CD14-positive monocyte (primary cell): ENCODE data around the gene GUCA1A. TPM values are rescaled to one million over a fixed set of nuclear protein-coding genes. Genes with fewer than 3 reads are reported as not detected.
"Not testable (repeated sequence)": the region's sequence is repeated elsewhere in the genome, so short reads cannot be mapped to it uniquely, and the experiment has no call there.

Source experiments
- DNase-seq, 3 donors: peaks; one replicate each; pipeline ENCODE4 v3.0.0-alpha.2; 2011 to 2022
- H2AFZ ChIP-seq: 2 replicates; pipeline ENCODE4 v1.6.0; 2012; ENCODE audit warnings: mild to moderate bottlenecking, low read depth, low read length, inconsistent platforms; ENCODE audit not compliant: insufficient read depth, poor library complexity, severe bottlenecking
- H3K27ac ChIP-seq, 2 donors: 1 replicate in 1 of 2; 2 replicates in 1 of 2; pipeline ENCODE4 v1.5.1; 2012 to 2013; ENCODE audit warnings: low read length in 2 of 2, control low read depth in 1 of 2, inconsistent platforms in 1 of 2, low read depth in 1 of 2, mild to moderate bottlenecking in 1 of 2
- H3K27me3 ChIP-seq, 2 donors: one replicate each; pipeline versions ENCODE4 v1.6.0 to v1.6.1; 2011 to 2013; ENCODE audit warnings: low read length in 2 of 2; ENCODE audit not compliant: control insufficient read depth in 2 of 2, insufficient read depth in 2 of 2
- H3K36me3 ChIP-seq, 2 donors: replicated peaks in 1 of 2; 1 replicate in 1 of 2; 2 replicates in 1 of 2; pipeline versions ENCODE4 v1.5.1 to v1.6.1; 2012 to 2013; ENCODE audit warnings: low read length in 2 of 2, control low read depth in 1 of 2, inconsistent platforms in 1 of 2, mild to moderate bottlenecking in 1 of 2; ENCODE audit not compliant: insufficient read depth in 2 of 2, control insufficient read depth in 1 of 2
- H3K4me1 ChIP-seq, 2 donors: 1 replicate in 1 of 2; 2 replicates in 1 of 2; pipeline versions ENCODE4 v1.5.1 to v1.6.1; 2012 to 2013; ENCODE audit warnings: low read length in 2 of 2, control low read depth in 1 of 2, inconsistent platforms in 1 of 2, mild to moderate bottlenecking in 1 of 2, moderate library complexity in 1 of 2; ENCODE audit not compliant: insufficient read depth in 2 of 2, control insufficient read depth in 1 of 2
- H3K4me2 ChIP-seq: replicated peaks from 2 replicates; pipeline ENCODE3; 2012; ENCODE audit warnings: low read length, moderate library complexity, mild to moderate bottlenecking; ENCODE audit not compliant: poor library complexity, severe bottlenecking; ENCODE audit errors: extremely low read depth
- H3K4me3 ChIP-seq, 3 experiments: fragments of 200-600 bp in 1 of 3; sonication (generic) in 1 of 3; replicated peaks in 1 of 3; 1 replicate in 2 of 3; 2 replicates in 1 of 3; pipeline ENCODE4 v1.5.1; 2011 to 2013; ENCODE audit warnings: low read length in 3 of 3, mild to moderate bottlenecking in 3 of 3, control low read depth in 2 of 3, low read depth in 2 of 3, inconsistent platforms in 1 of 3, moderate library complexity in 1 of 3
- H3K79me2 ChIP-seq: 2 replicates; pipeline ENCODE4 v1.6.0; 2012; ENCODE audit warnings: mild to moderate bottlenecking, control low read depth, inconsistent platforms, low read length, moderate library complexity; ENCODE audit not compliant: insufficient read depth
- H3K9ac ChIP-seq: 2 replicates; pipeline ENCODE4 v1.6.0; 2017; ENCODE audit warnings: low read length, mild to moderate bottlenecking; ENCODE audit not compliant: insufficient read depth, poor library complexity, severe bottlenecking
- H3K9me3 ChIP-seq, 2 donors: replicated peaks in 1 of 2; 1 replicate in 1 of 2; 2 replicates in 1 of 2; pipeline versions ENCODE4 v1.5.1 to v1.6.1; 2012 to 2013; ENCODE audit warnings: low read length in 2 of 2, control low read depth in 1 of 2; ENCODE audit not compliant: control insufficient read depth in 1 of 2, insufficient read depth in 1 of 2
- H4K20me1 ChIP-seq: 2 replicates; pipeline ENCODE4 v1.6.0; 2012; ENCODE audit warnings: mild to moderate bottlenecking, low read length, control low read depth, moderate library complexity; ENCODE audit not compliant: insufficient read depth
- H3K27ac Mint-ChIP-seq, 7 donors: one replicate each; pipeline ENCODE4 v1.8.0; 2020; ENCODE audit warnings: mild to moderate bottlenecking in 7 of 7, mixed read lengths in 7 of 7, moderate library complexity in 6 of 7, inconsistent platforms in 2 of 7
- H3K27me3 Mint-ChIP-seq, 3 donors: one replicate each; pipeline ENCODE4 v1.8.0; 2021 to 2022; ENCODE audit warnings: low read depth in 3 of 3, mild to moderate bottlenecking in 3 of 3, mixed read lengths in 3 of 3, moderate library complexity in 3 of 3, inconsistent platforms in 1 of 3
- H3K36me3 Mint-ChIP-seq, 2 donors: one replicate each; pipeline ENCODE4 v1.8.0; 2020; ENCODE audit warnings: mixed read lengths in 2 of 2, inconsistent platforms in 1 of 2, mild to moderate bottlenecking in 1 of 2
- H3K4me1 Mint-ChIP-seq: one replicate; pipeline ENCODE4 v1.8.0; 2020; ENCODE audit warnings: mild to moderate bottlenecking, mixed read lengths
- H3K4me3 Mint-ChIP-seq, 2 donors: one replicate each; pipeline ENCODE4 v1.8.0; 2020; ENCODE audit warnings: mild to moderate bottlenecking in 2 of 2, mixed read lengths in 2 of 2, moderate library complexity in 1 of 2
- H3K9me3 Mint-ChIP-seq, 7 donors: one replicate each; pipeline ENCODE4 v1.8.0; 2020 to 2022; ENCODE audit warnings: mixed read lengths in 7 of 7, mild to moderate bottlenecking in 6 of 7, moderate library complexity in 6 of 7, inconsistent platforms in 2 of 7
- WGBS: methylation state at CpG from one replicate; pipeline ENCODE4 v1.1.5; 2013; ENCODE audit warnings: missing lambda C conversion rate; ENCODE audit not compliant: insufficient coverage; 5-methylcytosine and 5-hydroxymethylcytosine counted together
- intact Hi-C, 2 donors: fragments of 100-400 bp; cut with micrococcal nuclease; formaldehyde crosslinking; loops; one replicate each; pipeline versions ENCODE4 v1.15.0 to v1.15.1; 2023
- polyA plus RNA-seq, 3 donors: library from polyadenylated mRNA; depleted of rRNA in 1 of 3; unstranded in 2 of 3; stranded (reverse) in 1 of 3; fragments of 300-500 nt in 2 of 3; fragments of >200 nt in 1 of 3; fragmentation: Illumina TruSeq in 2 of 3; gene quantifications; 1 replicate in 2 of 3; 2 replicates in 1 of 3; pipeline ENCODE4 v1.2.3, GENCODE V29; 2012 to 2021
- TF ChIP-seq, protein P1 (sequence below): fragments of 200-600 bp; IDR thresholded peaks from one replicate; pipeline ENCODE4 v1.8.0; 2022; ENCODE audit warnings: antibody characterized with exemption, mild to moderate bottlenecking

The GUCA1A gene
- polyA plus RNA-seq, 3 donors: not detected

DNA sequence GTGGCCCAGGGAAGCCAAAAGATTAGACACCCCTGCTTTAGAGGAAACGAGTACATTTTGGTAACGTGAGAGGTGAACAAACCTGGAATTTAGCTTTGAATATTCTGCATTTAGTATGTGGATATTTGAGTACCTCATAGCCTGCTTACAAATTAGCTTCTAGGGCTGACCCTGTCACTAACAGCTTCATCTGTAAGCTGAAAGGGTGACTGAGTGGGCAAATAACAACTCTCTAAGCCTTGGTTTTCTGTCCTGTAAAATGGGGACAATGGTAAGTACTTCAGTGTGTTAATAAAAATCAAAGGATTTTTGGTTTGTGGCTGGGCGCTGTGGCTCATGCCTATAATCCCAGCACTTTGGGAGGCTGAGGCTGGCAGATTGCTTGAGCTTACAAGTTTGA, 30.0 kb downstream of the GUCA1A start:
- TF ChIP-seq, protein P1, sequence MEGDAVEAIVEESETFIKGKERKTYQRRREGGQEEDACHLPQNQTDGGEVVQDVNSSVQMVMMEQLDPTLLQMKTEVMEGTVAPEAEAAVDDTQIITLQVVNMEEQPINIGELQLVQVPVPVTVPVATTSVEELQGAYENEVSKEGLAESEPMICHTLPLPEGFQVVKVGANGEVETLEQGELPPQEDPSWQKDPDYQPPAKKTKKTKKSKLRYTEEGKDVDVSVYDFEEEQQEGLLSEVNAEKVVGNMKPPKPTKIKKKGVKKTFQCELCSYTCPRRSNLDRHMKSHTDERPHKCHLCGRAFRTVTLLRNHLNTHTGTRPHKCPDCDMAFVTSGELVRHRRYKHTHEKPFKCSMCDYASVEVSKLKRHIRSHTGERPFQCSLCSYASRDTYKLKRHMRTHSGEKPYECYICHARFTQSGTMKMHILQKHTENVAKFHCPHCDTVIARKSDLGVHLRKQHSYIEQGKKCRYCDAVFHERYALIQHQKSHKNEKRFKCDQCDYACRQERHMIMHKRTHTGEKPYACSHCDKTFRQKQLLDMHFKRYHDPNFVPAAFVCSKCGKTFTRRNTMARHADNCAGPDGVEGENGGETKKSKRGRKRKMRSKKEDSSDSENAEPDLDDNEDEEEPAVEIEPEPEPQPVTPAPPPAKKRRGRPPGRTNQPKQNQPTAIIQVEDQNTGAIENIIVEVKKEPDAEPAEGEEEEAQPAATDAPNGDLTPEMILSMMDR: no peak
- 100% methylated on average over 3 of the region's 3 CpGs for WGBS
- no peaks in the 10 kb centered on the region for H3K4me1 Mint-ChIP-seq
- no peak overlapping the region for H3K4me3 Mint-ChIP-seq
- peak overlapping the region in 1 of 7 donors; percentile 47 for H3K27ac Mint-ChIP-seq
- no peak overlapping the region for H3K4me3 ChIP-seq
- no peaks in the 10 kb centered on the region for H3K27me3 ChIP-seq
- H3K79me2 ChIP-seq: no peaks in the 10 kb centered on the region
- no peaks in the 10 kb centered on the region for H3K4me1 ChIP-seq
- H3K27ac ChIP-seq: no peak overlapping the region
- peaks cover 0 to 2% of the 10 kb centered on the region in 2 donors for H3K9me3 ChIP-seq
- H3K9ac ChIP-seq: no peak overlapping the region
- DNase-seq: no peak
- peaks cover 31 to 51% of the 10 kb centered on the region in 2 donors for H3K36me3 Mint-ChIP-seq
- intact Hi-C loops: no loop called here
- H2AFZ ChIP-seq: no peak overlapping the region
- peaks cover 2 to 7% (median 6%) of the 10 kb centered on the region in 7 donors for H3K9me3 Mint-ChIP-seq
- H3K27me3 Mint-ChIP-seq: no peaks in the 10 kb centered on the region
- H3K4me2 ChIP-seq: no peak overlapping the region
- H3K36me3 ChIP-seq: peaks cover 31 to 52% of the 10 kb centered on the region in 2 donors
- no peaks in the 10 kb centered on the region for H4K20me1 ChIP-seq

DNA sequence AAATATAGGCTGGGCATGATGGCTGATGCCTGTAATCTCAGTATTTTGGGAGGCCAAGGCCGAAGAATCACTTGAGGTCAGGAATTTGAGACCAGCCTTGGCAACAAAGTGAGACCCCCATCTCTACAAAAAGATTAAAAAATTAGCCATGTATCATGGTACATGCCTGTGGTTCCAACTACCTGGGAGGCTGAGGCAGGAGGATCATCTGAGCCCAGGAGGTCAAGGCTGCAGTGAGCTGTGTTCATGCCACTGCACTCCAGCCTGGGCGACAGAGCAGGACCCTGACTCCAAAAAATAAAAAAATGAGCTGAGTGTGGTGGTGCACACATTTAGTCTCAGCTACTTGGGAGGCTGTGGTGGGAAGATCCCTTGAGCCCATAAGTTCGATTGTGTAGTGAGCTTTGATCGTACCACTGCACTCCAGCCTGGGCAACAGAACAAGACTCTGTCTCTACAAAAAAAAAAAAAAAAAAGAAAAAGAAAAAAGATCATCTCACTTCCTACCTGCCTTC, 31.7 kb downstream of the GUCA1A start:
- TF ChIP-seq, protein P1: no peak
- H2AFZ ChIP-seq: no peak overlapping the region
- no peak overlapping the region for H3K9ac ChIP-seq
- H4K20me1 ChIP-seq: no peaks in the 10 kb centered on the region
- no peaks in the 10 kb centered on the region for H3K79me2 ChIP-seq
- no peaks in the 10 kb centered on the region for H3K27me3 Mint-ChIP-seq
- H3K9me3 ChIP-seq: no peaks in the 10 kb centered on the region
- DNase-seq: no peak
- 100% methylated on average over 1 of the region's 4 CpGs for WGBS
- H3K27me3 ChIP-seq: no peaks in the 10 kb centered on the region
- intact Hi-C loops: no loop called here
- no peak overlapping the region for H3K4me2 ChIP-seq
- no peak overlapping the region for H3K4me3 ChIP-seq
- H3K9me3 Mint-ChIP-seq: peaks cover 0 to 6% (median under 1%) of the 10 kb centered on the region in 7 donors
- no peaks in the 10 kb centered on the region for H3K4me1 ChIP-seq
- peaks cover 47 to 68% of the 10 kb centered on the region in 2 donors for H3K36me3 ChIP-seq
- no peaks in the 10 kb centered on the region for H3K4me1 Mint-ChIP-seq
- H3K27ac Mint-ChIP-seq: no peak overlapping the region
- H3K4me3 Mint-ChIP-seq: no peak overlapping the region
- H3K27ac ChIP-seq: no peak overlapping the region
- peaks cover 46 to 60% of the 10 kb centered on the region in 2 donors for H3K36me3 Mint-ChIP-seq

DNA sequence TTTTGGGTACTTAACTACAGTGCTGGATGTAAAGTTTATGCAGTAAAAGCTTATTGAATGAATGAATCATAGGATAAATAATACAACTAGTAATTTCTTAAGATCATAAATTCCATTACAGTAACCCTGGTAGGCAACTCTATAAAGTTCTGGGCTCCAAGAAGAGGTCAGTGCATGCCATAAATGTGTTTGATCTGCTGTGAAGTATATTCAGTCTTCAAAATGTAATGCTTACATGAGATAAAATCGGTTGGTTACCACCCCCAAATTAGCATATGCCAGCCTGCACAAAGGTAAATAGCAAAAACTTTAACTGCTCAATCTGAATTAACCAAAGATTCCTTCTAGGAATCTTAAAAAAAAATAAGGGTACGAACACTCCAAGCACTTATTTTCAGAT, 34.4 kb downstream of the GUCA1A start:
- H3K79me2 ChIP-seq, H3K4me2 ChIP-seq, H3K9me3 ChIP-seq, DNase-seq, H3K4me3 ChIP-seq, H3K4me1 ChIP-seq, H3K4me1 Mint-ChIP-seq, H3K27ac ChIP-seq, H4K20me1 ChIP-seq, H3K4me3 Mint-ChIP-seq, H3K27me3 ChIP-seq, H3K9me3 Mint-ChIP-seq, intact Hi-C loops, H3K9ac ChIP-seq, H2AFZ ChIP-seq, H3K27ac Mint-ChIP-seq, H3K27me3 Mint-ChIP-seq: not testable (repeated sequence)
- H3K36me3 ChIP-seq: peaks cover 70 to 95% of the 10 kb centered on the region in 2 donors
- peaks cover 63 to 77% of the 10 kb centered on the region in 2 donors for H3K36me3 Mint-ChIP-seq
- no CpG with 5 or more reads among the region's 2 CpGs for WGBS
